ENCODE results near the gene CTAG1B.

CTAG1B gene

DNA sequence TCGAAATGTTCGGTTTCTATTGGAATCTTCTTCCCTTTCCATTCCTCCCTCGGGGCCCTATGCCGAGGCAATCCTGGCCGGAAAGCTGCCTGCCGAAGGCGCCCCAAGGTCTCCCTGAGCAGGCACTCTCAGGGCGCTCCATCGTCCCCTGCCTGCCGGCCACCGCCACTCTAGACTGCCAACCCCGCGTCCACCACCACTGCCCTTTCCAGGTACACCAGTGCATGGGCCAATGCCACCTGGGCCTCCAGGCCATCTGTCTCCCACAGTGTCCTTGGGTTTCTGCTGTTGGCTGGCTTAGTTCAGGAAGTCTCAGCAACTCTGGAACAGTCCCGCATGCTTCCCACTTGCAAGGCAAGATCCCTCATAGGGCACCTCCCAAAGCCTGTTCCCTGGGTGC is 19.6 kb downstream of the CTAG1B start:
- TF ChIP-seq, protein P1, sequence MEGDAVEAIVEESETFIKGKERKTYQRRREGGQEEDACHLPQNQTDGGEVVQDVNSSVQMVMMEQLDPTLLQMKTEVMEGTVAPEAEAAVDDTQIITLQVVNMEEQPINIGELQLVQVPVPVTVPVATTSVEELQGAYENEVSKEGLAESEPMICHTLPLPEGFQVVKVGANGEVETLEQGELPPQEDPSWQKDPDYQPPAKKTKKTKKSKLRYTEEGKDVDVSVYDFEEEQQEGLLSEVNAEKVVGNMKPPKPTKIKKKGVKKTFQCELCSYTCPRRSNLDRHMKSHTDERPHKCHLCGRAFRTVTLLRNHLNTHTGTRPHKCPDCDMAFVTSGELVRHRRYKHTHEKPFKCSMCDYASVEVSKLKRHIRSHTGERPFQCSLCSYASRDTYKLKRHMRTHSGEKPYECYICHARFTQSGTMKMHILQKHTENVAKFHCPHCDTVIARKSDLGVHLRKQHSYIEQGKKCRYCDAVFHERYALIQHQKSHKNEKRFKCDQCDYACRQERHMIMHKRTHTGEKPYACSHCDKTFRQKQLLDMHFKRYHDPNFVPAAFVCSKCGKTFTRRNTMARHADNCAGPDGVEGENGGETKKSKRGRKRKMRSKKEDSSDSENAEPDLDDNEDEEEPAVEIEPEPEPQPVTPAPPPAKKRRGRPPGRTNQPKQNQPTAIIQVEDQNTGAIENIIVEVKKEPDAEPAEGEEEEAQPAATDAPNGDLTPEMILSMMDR (IDR thresholded peaks at IDR 0.05; ENCODE audit: insufficient read depth, missing control alignments), result no peak
- FAIRE-seq (no peak), DNase-seq (ENCODE audit: insufficient read length, low spot score) (no peak)

DNA sequence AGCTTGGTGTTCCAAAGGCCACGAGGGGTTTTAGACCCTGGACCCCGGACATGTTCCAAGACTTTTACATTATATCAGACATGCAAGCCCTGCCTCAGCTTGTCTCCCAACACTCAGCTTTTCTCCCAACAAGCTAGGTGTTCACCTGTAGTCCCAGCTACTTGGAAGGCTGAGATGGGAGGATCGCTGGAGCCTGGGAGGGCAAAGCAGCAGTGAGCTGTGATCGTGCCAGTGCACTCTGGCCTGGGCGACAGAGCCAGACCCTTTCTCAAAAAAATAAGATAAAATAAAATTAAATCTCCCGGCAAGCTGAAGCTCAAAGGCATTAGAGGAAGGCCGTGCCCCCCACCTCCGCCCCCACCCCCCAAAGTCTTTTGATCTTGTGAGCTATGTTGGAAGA is 20.4 kb downstream of the CTAG1B start:
- FAIRE-seq (no peak), DNase-seq (ENCODE audit: insufficient read length, low spot score) (no peak)
- TF ChIP-seq, protein P1 (IDR thresholded peaks at IDR 0.05; ENCODE audit: insufficient read depth, missing control alignments), result no peak

DNA sequence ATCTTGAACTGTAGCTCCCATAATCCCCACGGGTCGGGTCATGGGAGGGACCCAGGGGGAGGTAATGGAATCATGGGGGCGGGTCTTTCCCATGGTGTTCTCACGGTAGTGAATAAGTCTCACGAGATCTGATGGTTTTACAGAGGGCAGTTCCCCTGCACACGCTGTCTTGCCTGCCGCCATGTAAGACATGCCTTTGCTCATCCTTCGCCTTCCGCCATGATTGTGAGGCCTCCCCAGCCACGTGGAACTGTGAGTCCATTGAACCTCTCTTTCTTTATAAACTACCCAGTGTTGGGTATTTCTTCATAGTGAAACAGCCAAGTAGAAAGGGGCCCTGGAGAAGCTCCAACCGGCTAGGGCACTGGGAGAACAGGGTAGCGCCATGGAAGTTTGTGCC is 21.9 kb downstream of the CTAG1B start:
- TF ChIP-seq, protein P1 (IDR thresholded peaks at IDR 0.05; ENCODE audit: insufficient read depth, missing control alignments), result no peak
- FAIRE-seq (no peak), DNase-seq (ENCODE audit: insufficient read length, low spot score) (no peak)

DNA sequence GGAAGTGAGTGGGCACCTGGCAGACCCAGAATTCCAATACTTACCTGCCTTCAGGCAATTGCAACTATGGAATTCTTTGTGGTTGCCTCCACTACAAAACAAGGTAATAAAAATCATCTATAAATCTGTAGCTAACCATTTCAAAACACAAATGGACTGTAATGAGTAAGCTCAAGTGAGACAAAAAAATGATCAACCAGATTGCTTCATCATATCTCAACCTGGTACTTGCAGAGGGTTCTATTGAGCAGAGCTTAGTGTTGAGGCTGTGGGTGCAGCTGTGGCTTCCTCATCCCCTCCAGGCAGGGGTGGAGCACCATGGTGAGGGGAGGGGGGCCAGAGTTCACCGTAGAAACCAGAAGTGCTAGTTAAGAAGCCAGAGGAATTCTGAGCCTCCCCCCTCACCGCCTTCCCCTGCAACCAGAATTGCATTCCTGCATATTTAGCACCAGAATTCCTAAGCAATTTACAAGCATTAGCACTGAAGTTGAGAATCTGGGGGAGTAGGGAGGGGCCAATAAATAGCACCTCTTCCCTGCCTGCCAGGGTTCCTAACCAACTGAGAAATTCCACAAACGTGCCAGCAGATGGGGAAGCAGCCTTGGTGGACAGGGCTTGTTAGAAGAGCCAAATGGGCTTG is 22.7 kb downstream of the CTAG1B start:
- TF ChIP-seq, protein P1 (IDR thresholded peaks at IDR 0.05; ENCODE audit: insufficient read depth, missing control alignments), result no peak
- FAIRE-seq, result no peak
- DNase-seq (ENCODE audit: insufficient read length, low spot score), result no peak

DNA sequence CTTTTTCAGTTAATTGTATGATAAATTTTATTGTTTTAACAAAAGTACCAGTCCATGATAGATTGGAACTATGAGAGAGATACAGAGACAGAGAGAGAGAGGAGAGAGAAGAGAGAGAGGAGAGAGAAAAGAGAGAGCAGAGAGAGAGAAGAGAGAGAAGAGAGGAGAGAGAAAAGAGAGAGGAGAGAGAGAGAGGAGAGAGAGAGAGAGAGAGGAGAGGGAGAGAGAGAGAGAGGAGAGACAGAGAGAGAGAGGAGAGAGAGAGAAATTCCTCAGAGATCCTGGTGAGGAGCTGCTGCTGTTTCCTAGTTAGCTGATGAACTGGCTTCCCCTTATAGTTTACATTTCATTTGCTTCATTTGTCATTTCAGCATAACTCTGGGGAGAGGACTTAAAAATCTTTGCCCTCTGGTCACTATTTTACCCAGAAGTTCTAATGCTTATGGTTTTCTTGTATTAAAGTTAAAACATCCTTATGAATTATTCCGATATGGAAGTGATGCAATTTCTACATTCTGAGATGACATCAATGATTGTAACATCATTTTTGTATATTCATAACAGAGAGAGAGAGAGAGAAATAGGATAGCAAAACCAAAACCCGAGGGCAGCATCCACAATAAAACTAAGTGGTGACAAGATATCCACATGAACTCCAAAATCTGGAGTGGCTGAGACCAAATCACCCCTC is 23.4 kb downstream of the CTAG1B start:
- TF ChIP-seq, protein P1 (IDR thresholded peaks at IDR 0.05; ENCODE audit: insufficient read depth, missing control alignments), result no peak
- FAIRE-seq (no peak), DNase-seq (ENCODE audit: insufficient read length, low spot score) (no peak)

DNA sequence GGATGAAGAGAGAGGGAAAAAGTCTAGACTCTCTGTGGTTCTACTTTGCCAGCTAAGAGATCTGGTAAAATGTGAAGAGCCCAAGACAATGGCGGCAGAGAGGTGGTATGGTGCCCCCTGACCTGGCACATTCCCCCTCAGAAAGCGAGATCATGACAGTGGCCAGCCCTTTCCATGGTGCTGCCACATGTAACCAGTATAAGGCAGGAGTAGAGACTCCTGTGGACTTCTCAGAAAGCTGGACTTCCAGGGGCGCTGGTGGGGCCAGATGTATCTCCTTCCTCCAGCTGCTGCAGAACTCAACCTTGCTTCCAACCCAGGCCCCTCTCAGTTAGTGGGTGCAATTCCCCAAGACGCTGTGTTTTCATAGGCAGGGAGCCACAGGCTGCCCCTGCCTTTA is 24.6 kb downstream of the CTAG1B start:
- no peak for FAIRE-seq
- no peak for DNase-seq (ENCODE audit: insufficient read length, low spot score)
- TF ChIP-seq, protein P1 (IDR thresholded peaks at IDR 0.05; ENCODE audit: insufficient read depth, missing control alignments), result no peak

DNA sequence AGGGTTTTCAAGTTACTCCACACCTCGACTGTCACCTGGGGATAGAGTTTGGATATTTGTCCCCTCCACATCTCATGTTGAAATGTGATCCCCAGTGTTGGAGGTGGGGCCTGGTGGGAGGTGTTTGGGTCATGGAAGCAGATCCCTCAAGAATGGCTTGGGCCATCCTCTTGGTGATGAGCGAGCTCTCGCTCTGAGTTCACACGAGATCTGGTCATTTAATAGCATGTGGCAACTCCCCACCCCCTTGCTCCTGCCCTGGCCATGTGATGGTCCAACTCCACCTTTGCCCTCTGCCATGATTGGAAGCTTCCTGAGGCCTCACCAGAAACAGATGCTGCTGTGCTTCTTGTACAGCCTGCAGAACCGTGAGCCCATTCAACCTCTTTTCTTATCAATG is 25.9 kb downstream of the CTAG1B start:
- no peak for FAIRE-seq
- DNase-seq (ENCODE audit: insufficient read length, low spot score), result no peak
- TF ChIP-seq, protein P1 (IDR thresholded peaks at IDR 0.05; ENCODE audit: insufficient read depth, missing control alignments), result no peak
